Muscle layer of colon (tissue), 2 donors: ENCODE measurements around the gene BFSP1.

ENCODE experiments used
- H3K27ac ChIP-seq: one replicate; pipeline ENCODE4 v1.7.0; 2013; ENCODE audit warnings: low read depth, mild to moderate bottlenecking, low read length, moderate library complexity
- H3K27me3 ChIP-seq, 2 donors: one replicate each; pipeline ENCODE4 v1.7.0; 2013; ENCODE audit warnings: low read length in 2 of 2, mild to moderate bottlenecking in 2 of 2; ENCODE audit not compliant: insufficient read depth in 2 of 2, control insufficient read depth in 1 of 2
- H3K36me3 ChIP-seq: one replicate; pipeline ENCODE4 v1.7.0; 2013; ENCODE audit warnings: mild to moderate bottlenecking, low read length; ENCODE audit not compliant: insufficient read depth
- H3K4me1 ChIP-seq: one replicate; pipeline ENCODE4 v1.7.0; 2013; ENCODE audit warnings: mild to moderate bottlenecking, low read length; ENCODE audit not compliant: insufficient read depth
- H3K4me3 ChIP-seq, 2 donors: one replicate each; pipeline ENCODE4 v1.7.0; 2013; ENCODE audit warnings: low read length in 2 of 2, low read depth in 1 of 2, mild to moderate bottlenecking in 1 of 2, moderate library complexity in 1 of 2
- H3K9ac ChIP-seq: one replicate; pipeline ENCODE4 v1.7.0; 2013; ENCODE audit warnings: low read length
- H3K9me3 ChIP-seq: one replicate; pipeline ENCODE4 v1.7.0; 2013; ENCODE audit warnings: mild to moderate bottlenecking, low read length
- donor health status: abdominal sarcoma.
- donor health status: Adenocarcinoma of cecum.

The BFSP1 gene

DNA sequence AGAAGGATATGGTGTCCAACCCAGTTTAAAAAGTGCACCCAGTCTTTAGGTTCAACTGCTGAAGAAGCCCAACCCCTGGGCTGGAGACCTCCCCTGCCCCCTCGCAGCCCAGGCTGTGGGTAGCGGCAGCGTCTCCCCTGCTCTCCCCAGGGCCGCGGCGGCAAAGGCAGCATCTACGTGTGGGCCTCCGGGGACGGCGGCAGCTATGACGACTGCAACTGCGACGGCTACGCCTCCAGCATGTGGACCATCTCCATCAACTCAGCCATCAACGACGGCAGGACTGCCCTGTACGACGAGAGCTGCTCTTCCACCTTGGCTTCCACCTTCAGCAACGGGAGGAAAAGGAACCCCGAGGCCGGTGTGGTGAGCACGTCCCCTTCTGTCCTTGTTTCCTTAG is 77.6 kb downstream of the BFSP1 start:
- Histone ChIP-seq H3K36me3 (no peaks in the 10 kb centered on the region), H3K4me1 (no peaks in the 10 kb centered on the region), H3K27me3 (no peaks in the 10 kb centered on the region), H3K4me3 (no peak overlapping the region), H3K9ac (no peak overlapping the region), H3K27ac (no peak overlapping the region), H3K9me3 (no peaks in the 10 kb centered on the region)

DNA sequence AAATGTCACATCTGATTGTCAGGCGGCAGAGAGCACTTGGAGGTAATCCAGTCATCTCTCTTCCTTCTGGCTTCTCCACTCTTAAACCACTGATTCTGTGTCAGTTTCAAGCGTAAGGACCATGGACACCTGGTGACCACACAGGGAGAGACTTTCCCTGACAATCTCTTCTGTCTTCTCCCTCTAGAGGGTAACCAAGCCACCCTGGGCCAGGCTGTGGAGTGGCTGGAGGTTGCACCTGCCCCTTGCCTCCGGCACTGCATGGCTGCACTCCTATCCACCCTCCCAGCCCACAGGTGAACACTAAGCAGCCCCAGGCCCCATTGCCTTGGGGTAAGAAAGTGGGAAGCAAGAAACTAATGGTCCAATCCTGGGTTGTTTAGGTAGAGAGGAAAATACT is 78.7 kb downstream of the BFSP1 start:
- no peak overlapping the region for H3K9ac ChIP-seq
- H3K9me3 ChIP-seq, result no peaks in the 10 kb centered on the region
- no peak overlapping the region for H3K27ac ChIP-seq
- H3K4me3 ChIP-seq, result no peak overlapping the region
- no peaks in the 10 kb centered on the region for H3K4me1 ChIP-seq
- H3K36me3 ChIP-seq, result no peaks in the 10 kb centered on the region
- no peaks in the 10 kb centered on the region for H3K27me3 ChIP-seq

DNA sequence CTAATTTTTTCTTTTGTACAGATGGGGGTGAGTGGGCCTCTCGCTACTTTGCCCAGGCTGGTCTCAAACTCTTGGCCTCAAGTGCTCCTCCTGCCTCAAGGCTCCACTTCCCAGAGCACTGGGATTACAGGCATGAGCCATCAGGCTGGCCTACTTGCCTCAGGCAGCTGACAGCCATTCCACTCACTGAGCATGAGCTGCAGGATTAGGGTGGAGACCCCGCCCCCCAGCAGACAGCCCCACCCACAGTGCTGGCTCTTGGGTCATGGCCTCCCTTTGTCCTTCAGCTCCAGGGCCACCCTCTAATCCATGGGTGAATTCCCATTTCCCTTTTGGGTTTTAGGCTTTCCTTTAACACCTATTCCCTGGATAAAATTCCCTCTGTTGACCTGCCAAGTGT is 82.1 kb downstream of the BFSP1 start:
- no peak overlapping the region for H3K27ac ChIP-seq
- no peak overlapping the region for H3K9ac ChIP-seq
- H3K9me3 ChIP-seq, result no peaks in the 10 kb centered on the region
- H3K4me3 ChIP-seq, result no peak overlapping the region
- H3K27me3 ChIP-seq, result no peaks in the 10 kb centered on the region
- H3K36me3 ChIP-seq, result no peaks in the 10 kb centered on the region
- H3K4me1 ChIP-seq, result no peaks in the 10 kb centered on the region

DNA sequence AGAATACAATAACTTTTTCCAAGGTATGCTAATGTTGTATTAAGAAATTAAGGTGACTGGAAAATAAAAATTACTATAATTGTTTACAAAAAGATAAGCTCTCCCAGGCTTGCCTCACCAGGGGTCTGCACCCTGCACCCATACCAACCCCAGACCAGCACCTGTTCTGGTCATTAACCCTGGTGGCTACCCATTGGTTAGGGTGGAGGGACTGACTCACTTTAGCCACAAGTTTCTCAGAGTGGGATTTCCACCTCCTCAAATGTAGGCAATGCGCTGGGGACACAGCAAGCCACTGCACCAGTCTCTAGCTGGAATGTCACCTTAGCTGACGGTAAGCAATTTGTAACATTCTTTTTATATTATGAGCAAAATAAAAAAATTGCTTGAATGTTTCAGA is 83.1 kb downstream of the BFSP1 start:
- H3K27ac ChIP-seq, result no peak overlapping the region
- H3K27me3 ChIP-seq, result no peaks in the 10 kb centered on the region
- no peaks in the 10 kb centered on the region for H3K36me3 ChIP-seq
- no peaks in the 10 kb centered on the region for H3K9me3 ChIP-seq
- H3K9ac ChIP-seq, result no peak overlapping the region
- no peaks in the 10 kb centered on the region for H3K4me1 ChIP-seq
- no peak overlapping the region for H3K4me3 ChIP-seq

DNA sequence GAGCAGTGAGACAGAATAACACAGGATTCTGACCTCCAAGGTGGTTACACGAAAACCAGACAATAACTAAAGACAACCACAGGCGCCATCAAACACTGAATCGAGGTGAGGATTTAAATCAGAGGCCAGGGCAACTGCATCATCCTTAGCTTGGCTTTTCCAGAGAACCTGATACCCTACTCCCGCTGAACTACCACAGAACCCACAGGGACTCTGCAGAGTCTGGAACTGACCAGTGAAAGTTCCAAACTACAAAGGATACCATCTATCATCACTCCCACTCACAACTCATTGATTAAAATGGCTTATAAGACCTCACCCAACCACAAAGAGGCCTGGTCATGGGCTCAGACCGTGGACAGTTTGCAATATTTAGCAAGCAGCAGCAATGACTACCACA is 85.0 kb downstream of the BFSP1 start:
- Histone ChIP-seq H3K4me1 (no peaks in the 10 kb centered on the region), H3K36me3 (no peaks in the 10 kb centered on the region), H3K9ac (no peak overlapping the region), H3K27ac (no peak overlapping the region), H3K9me3 (no peaks in the 10 kb centered on the region), H3K4me3 (no peak overlapping the region), H3K27me3 (peaks cover 0 to 4% of the 10 kb centered on the region in 2 donors)

DNA sequence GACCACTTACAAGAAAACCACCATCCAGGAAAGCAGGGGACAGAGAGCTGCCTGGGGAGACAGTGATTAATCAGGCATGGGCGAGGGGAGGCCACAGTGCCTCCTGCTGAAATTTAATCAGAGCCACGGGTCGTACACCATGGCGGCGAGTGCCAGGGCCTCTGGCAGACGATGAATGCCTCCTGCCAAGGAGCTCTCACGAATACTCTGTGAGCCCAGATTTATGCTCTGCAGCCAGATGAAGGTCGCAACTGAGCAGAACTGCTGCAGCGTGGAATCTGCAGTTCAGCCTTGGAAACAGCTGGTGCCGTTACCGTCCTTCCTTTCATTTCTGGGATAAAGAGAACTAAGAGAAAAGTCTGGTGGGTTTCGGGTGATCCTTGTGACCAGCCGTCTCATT is 85.6 kb downstream of the BFSP1 start:
- H3K4me1 ChIP-seq, result no peaks in the 10 kb centered on the region
- H3K27me3 ChIP-seq, result peaks cover 0 to 4% of the 10 kb centered on the region in 2 donors

DNA sequence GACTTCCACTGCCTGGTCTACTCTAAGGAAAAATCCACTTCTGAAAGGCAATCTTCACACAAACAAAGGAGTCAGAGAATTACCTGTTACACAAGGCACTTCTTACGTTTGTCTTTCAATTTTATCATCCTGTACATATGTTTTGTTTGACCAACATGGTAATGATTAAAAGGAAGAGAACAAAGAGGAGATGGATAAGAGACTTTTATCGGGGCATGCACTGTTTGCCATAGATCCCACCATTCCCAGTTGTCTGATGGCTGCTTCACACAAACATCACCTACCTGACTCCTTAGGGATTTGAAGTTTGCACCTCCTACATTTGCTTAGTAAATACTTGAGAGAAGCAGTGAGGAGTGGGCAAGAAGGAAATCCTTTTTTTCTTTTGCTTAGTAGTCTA is 87.1 kb downstream of the BFSP1 start:
- Histone ChIP-seq H3K9ac (no peak overlapping the region), H3K4me1 (no peaks in the 10 kb centered on the region), H3K9me3 (no peaks in the 10 kb centered on the region), H3K27me3 (peaks cover 0 to 4% of the 10 kb centered on the region in 2 donors), H3K27ac (no peak overlapping the region), H3K36me3 (no peaks in the 10 kb centered on the region), H3K4me3 (no peak overlapping the region)

More for the DNA sequence above, 85.6 kb downstream of the BFSP1 start:
- H3K36me3 ChIP-seq, result no peaks in the 10 kb centered on the region
- H3K9me3 ChIP-seq, result no peaks in the 10 kb centered on the region
- H3K4me3 ChIP-seq, result no peak overlapping the region
- no peak overlapping the region for H3K27ac ChIP-seq
- no peak overlapping the region for H3K9ac ChIP-seq
